ENCODE measurements around the gene CREBZF.
"Not testable (repeated sequence)": the region's sequence is repeated elsewhere in the genome, so short reads cannot be mapped to it uniquely, and the experiment has no call there.

The CREBZF gene

GRCh38 chr11:85664615-85665481 is at the start of gene CREBZF:
Gene CREBZF, minus strand, starts transcription at chr11:85665129. Its CDS starts 254 bp downstream, at chr11:85664875.
- DNase-seq = peak; percentile 93

- DNase-seq = peak; percentile 71
Measured at GRCh38 chr11:85712953-85713352, 48.0 kb upstream of the CREBZF start.

- DNase-seq = no peak
Measured at GRCh38 chr11:85710917-85711316, 46.0 kb upstream of the CREBZF start.

GRCh38 chr11:85709941-85710702 is 45.2 kb upstream of the CREBZF start:
- DNase-seq = no peak

GRCh38 chr11:85705800-85706199 is 40.9 kb upstream of the CREBZF start:
- peak; percentile 88 for DNase-seq

- no peak for DNase-seq
Measured at GRCh38 chr11:85704967-85705366, 40.0 kb upstream of the CREBZF start.

GRCh38 chr11:85699957-85700741 is 35.2 kb upstream of the CREBZF start:
- no peak for DNase-seq

- DNase-seq = no peak
Measured at GRCh38 chr11:85698195-85698594, 33.3 kb upstream of the CREBZF start.

- DNase-seq = no peak
Measured at GRCh38 chr11:85697747-85698146, 32.8 kb upstream of the CREBZF start.

- no peak for DNase-seq
Measured at GRCh38 chr11:85695546-85695945, 30.6 kb upstream of the CREBZF start.

- DNase-seq = peak; percentile 14
Measured at GRCh38 chr11:85694385-85694980, 29.6 kb upstream of the CREBZF start.

- DNase-seq = peak; percentile 99
Measured at GRCh38 chr11:85685820-85686459, 21.0 kb upstream of the CREBZF start, which contains the start of gene CCDC89. Gene CCDC89, minus strand, starts transcription at chr11:85686195. Its CDS starts 65 bp downstream, at chr11:85686130.

GRCh38 chr11:85685125-85685819 is 20.3 kb upstream of the CREBZF start:
- no peak for DNase-seq

- no peak for DNase-seq
Measured at GRCh38 chr11:85682330-85683305, 17.7 kb upstream of the CREBZF start.

GRCh38 chr11:85680897-85681296 is 16.0 kb upstream of the CREBZF start:
- no peak for DNase-seq

- DNase-seq = no peak
Measured at GRCh38 chr11:85679576-85679975, 14.6 kb upstream of the CREBZF start.

- no peak for DNase-seq
Measured at GRCh38 chr11:85673393-85673792, 8.5 kb upstream of the CREBZF start.

- DNase-seq = no peak
Measured at GRCh38 chr11:85672105-85672902, 7.4 kb upstream of the CREBZF start.

- not testable (repeated sequence) for DNase-seq
Measured at GRCh38 chr11:85670949-85671663, 6.2 kb upstream of the CREBZF start.
